Activated T-cell treated with anti-CD3 and anti-CD28 coated beads for 24 hours (primary cell): Measurements from ENCODE around the gene CNN2.

ENCODE experiments used
- DNase-seq: peaks from one replicate; pipeline ENCODE4 v3.0.0-alpha.2; 2020; ENCODE audit warnings: low read depth

CNN2 gene

DNA sequence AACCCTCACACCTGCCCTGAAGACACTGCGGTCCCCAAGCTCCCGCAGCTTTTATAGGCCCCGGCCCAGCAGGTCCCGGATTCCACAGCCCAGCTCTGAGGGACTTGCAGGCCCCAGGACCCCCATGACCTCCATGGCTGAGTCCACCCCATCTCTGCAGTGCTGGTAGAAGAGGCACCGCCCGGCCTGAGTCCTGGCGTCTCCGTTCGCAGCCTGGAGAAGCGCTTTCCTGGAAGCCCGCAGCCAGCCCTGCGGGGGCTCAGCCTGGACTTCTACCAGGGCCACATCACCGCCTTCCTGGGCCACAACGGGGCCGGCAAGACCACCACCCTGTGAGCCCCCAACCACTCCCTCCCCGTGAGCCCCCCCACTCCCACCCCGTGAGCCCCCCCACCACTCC, 22.7 kb downstream of the CNN2 start:
- no peak for DNase-seq

DNA sequence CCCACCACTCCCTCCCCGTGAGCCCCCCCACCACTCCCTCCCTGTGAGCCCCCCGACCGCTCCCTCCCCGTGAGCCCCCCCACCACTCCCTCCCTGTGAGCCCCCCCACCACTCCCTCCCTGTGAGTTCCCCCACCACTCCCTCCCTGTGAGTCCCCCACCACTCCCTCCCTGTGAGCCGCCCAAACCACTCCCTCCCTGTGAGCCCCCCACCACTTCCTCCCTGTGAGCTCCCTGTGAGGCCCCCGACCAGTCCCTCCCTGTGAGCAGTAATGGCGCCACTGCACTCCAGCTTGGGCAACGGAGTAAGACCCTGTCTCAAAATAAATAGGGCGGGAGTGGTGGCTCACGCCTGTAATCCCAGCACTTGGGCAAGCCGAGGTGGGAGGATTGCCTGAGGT, 23.4 kb downstream of the CNN2 start:
- DNase-seq, result no peak

DNA sequence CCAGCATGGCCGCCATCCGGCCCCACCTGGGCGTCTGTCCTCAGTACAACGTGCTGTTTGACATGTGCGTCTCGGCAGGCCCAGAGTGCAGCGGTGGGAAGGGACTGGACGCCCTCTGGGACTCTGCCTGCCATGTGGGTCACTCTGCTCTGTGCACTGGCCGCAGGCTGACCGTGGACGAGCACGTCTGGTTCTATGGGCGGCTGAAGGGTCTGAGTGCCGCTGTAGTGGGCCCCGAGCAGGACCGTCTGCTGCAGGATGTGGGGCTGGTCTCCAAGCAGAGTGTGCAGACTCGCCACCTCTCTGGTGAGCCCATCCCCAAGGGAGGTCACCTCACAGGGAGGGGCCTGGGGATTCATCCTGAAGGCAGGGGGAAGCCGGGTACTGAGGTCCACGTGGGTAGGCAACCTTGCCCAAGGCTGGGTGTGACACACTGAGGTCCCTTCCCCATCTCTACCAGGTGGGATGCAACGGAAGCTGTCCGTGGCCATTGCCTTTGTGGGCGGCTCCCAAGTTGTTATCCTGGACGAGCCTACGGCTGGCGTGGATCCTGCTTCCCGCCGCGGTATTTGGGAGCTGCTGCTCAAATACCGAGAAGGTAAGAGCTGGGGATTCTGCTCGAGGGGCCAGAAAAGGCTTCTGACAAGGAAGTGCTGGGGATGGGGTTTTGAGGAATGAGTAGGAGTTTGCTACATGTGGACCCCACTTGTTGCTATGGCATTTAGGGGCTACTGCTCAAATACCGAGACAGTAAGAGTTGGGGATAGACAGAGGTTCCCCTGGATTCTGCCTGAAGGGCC, 24.8 kb downstream of the CNN2 start:
- no peak for DNase-seq

DNA sequence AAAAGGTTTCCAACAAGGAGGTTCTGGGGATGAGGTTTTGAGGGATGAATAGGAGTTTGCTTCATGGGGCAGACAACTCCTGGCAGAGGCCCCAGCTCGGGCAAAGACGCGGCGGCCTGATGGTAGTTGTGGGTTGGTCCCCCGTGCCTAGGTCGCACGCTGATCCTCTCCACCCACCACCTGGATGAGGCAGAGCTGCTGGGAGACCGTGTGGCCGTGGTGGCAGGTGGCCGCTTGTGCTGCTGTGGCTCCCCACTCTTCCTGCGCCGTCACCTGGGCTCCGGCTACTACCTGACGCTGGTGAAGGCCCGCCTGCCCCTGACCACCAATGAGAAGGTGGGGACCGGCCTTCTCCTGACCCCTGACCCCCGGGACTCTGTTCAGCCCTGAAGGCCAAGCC, 25.4 kb downstream of the CNN2 start:
- no peak for DNase-seq

DNA sequence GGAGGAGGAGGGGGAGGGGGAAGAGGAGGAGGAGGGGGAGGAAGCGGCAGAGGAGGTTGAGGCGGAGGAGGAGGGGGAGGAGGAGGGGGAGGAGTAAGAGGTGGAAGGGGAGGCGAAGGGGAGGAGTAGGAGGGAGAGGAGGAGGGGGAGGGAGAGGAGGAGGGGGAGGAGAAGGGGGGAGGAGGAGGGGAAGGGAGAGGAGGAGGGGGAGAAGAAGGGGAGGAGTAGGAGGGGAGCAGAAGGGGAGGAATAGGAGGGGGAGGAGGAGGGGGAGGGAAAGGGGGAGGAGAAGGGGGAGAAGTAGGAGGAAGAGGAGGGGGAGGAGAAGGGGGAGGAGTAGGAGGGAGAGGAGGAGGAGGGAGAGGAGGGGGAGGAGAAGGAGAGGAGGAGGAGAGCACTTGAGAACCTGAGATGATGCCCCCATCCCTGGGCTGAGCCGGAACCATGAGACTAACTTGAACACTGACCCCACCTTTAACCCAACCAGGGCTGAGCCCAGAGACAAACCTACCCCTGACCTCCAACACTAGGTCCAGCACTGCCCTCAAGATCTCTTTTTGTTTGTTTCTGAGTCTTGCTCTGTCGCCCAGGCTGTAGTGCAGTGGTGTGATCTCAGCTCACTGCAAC, 26.1 kb downstream of the CNN2 start:
- DNase-seq, result no peak

DNA sequence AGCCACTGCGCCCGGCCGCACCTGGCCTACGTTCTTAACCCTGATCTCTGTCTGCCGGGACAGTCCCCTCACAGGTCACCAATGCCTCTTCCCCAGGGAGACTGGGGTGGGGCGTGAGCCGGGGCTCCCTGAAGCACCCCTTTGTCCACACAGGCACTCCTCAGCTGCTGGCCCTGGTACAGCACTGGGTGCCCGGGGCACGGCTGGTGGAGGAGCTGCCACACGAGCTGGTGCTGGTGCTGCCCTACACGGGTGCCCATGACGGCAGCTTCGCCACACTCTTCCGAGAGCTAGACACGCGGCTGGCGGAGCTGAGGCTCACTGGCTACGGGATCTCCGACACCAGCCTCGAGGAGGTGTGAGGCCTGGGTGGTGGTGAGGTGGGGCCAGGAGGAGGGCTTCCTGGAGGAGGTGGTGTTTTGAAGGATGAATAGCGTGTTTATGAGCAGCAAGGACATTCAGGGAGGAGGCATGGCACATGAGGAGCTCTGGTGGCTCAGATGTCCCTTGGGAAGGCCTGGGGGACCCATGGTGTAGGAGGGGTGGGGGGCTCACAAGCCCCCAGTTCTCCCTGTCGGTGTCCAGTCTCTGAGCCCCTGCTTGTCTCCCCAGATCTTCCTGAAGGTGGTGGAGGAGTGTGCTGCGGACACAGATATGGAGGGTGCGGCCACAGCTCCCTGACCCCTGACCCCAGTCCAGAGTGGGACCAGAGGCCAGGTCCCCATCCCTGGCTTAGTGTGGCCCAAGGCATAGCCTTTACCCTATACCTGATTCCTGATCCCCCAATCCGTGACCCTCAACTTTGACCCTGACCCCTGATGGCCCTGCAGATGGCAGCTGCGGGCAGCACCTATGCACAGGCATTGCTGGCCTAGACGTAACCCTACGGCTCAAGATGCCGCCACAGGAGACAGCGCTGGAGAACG, 27.0 kb downstream of the CNN2 start:
- DNase-seq, result no peak

DNA sequence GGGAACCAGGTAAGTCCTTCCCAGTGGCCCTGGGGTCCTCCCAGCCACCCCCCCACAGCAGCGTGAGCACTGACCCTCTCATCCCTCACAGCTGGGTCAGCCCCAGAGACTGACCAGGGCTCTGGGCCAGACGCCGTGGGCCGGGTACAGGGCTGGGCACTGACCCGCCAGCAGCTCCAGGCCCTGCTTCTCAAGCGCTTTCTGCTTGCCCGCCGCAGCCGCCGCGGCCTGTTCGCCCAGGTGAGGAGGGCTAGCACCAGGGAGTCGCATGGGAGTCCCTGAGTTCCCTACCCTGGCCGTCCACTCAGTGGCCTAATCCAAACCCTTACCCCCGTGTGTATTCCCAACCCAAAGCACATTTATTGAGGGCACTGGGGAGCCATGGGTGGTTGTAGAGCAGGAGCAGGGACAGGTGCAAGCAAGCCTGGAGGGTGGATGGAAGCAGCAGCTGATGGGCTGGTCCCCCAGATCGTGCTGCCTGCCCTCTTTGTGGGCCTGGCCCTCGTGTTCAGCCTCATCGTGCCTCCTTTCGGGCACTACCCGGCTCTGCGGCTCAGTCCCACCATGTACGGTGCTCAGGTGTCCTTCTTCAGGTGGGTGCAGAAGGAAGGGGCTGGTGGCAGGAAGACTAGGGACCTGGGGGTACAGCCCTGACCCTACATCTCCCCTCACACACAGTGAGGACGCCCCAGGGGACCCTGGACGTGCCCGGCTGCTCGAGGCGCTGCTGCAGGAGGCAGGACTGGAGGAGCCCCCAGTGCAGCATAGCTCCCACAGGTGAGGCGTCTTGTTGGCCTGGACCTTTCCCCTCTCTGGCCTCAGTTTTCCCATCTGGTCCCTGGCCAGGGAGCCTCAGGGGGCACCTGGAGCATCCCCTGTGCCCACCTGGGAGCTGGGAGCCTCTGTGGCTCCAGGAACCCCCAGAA, 28.0 kb downstream of the CNN2 start:
- DNase-seq, result no peak

DNA sequence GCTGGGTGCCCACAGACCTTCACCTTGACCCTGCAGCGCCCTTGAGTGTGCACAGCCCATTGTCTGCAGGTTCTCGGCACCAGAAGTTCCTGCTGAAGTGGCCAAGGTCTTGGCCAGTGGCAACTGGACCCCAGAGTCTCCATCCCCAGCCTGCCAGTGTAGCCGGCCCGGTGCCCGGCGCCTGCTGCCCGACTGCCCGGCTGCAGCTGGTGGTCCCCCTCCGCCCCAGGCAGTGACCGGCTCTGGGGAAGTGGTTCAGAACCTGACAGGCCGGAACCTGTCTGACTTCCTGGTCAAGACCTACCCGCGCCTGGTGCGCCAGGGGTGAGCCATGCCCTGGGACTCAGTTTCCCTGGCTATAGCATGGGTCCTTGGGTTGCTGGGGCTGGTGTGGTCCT, 28.6 kb downstream of the CNN2 start:
- DNase-seq, result no peak

DNA sequence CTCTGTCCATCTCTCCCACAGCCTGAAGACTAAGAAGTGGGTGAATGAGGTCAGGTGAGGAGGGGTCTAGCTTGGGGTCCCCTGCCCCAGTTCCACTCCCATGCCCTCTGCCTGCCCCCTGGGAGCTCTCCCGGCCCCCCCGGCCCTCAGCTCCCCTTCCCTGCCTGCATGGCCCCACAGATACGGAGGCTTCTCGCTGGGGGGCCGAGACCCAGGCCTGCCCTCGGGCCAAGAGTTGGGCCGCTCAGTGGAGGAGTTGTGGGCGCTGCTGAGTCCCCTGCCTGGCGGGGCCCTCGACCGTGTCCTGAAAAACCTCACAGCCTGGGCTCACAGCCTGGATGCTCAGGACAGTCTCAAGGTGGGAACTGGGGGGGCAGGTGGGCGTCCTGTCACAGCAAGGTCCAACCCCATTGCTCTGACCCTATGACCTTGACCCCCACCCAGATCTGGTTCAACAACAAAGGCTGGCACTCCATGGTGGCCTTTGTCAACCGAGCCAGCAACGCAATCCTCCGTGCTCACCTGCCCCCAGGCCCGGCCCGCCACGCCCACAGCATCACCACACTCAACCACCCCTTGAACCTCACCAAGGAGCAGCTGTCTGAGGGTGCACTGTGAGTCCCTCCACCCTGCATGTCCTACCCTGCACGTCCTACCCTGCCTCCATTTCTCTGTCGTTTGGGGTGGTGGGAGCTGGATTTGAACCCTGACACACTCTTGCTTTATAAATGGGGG, 29.6 kb downstream of the CNN2 start:
- no peak for DNase-seq

DNA sequence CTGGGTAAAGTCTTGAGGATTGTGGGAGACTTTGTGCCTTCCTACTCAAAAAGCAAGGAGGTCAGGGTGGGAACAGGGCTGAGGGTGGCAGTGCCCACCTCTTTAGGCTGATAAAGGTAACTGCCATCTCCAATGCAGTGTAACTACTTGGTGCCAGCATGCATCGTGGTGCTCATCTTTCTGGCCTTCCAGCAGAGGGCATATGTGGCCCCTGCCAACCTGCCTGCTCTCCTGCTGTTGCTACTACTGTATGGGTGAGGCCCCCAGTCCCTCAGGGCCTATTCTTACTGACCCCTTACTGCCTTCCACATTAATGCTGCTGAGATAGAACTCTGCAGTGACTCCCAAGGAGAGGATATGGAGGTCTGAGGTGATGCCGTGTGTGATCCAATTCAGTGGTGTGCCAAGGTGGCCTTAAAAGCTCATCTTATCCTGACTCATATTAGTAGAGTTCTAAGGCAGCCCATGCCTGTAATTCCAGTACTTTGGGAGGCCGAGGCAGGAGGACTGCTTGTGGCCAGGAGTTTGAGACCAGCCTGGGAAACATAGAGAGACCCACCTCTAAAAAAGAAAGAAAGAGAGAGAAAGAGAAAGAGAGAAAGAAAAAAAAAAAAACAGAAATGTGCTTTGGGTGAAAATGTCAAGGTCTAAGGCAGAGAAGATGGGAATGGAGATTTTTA, 30.9 kb downstream of the CNN2 start:
- no peak for DNase-seq

DNA sequence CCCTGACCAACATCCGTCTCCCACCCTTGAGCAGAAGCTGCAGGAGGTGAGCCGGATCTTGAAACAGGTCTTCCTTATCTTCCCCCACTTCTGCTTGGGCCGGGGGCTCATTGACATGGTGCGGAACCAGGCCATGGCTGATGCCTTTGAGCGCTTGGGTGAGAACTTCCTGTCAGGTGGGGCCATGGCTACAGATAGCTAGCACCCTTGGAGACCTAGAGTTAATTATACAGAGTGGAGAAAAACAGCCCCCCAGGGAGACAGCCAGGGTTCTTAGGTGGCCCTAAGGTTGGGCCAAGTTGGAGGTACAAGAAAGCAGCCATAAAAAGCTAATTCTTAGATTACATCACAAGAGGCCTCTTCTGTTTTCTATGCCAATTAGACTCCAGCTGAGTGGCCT, 31.7 kb downstream of the CNN2 start:
- no peak for DNase-seq

DNA sequence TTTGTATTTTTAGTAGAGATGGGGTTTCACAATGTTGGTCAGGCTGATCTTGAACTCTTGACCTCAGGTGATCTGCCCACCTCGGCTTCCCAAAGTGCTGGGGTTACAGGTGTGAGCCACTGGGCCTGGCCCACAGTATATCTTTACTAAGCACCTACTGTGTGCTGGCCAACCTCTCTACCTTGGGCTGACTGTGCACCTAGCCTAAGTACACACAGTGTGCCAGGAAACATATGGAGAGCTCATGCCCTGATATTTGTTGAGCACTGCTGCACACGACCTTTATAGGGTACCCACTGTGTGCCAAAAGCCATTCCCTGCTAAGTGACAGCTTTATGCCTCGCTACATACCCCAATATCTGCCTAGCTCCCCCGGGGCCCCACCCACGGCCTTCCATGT, 34.3 kb downstream of the CNN2 start:
- DNase-seq, result no peak

DNA sequence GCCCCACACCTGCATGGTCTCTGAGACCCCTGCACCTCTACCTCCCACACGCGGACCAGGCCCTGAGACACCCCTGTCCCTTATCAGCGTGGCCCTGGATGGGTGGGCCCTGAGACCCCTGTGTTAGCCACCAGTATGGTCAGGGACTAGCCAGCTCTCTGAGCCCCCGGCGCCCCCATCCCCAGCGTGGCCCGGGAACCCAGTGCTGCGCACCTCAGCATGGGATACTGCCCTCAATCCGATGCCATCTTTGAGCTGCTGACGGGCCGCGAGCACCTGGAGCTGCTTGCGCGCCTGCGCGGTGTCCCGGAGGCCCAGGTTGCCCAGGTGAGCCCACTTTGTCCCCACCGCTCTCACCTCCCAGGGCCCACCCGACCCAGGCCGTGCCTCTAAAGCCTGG, 35.6 kb downstream of the CNN2 start:
- DNase-seq, result no peak

DNA sequence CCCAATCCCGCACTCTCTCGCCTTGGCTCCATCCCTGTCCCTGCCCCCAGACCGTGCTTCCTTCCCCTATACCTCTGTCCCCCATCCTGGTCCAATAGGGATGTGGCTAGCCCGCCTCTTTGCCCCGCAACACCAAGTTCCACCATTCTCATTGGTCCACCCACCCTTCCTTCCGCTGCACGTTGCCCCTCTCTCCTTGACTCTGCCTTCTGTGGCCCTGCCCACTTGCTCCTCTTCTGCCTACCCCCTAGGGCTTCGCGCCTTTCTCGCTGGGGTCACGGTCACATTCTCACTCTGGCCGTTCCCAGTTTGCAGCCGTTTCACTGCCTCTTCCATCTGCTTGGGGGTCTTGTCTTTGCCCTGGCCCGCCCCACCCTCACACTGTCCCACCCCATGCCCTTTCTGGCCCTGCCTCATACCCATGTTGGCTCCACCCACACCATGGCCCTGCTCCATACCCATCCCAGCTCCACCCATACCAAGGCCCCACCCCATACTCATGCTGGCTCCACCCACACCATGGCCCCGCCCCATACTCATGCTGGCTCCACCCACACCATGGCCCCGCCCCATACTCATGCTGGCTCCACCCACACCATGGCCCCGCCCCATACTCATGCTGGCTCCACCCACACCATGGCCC, 36.1 kb downstream of the CNN2 start:
- no peak for DNase-seq

DNA sequence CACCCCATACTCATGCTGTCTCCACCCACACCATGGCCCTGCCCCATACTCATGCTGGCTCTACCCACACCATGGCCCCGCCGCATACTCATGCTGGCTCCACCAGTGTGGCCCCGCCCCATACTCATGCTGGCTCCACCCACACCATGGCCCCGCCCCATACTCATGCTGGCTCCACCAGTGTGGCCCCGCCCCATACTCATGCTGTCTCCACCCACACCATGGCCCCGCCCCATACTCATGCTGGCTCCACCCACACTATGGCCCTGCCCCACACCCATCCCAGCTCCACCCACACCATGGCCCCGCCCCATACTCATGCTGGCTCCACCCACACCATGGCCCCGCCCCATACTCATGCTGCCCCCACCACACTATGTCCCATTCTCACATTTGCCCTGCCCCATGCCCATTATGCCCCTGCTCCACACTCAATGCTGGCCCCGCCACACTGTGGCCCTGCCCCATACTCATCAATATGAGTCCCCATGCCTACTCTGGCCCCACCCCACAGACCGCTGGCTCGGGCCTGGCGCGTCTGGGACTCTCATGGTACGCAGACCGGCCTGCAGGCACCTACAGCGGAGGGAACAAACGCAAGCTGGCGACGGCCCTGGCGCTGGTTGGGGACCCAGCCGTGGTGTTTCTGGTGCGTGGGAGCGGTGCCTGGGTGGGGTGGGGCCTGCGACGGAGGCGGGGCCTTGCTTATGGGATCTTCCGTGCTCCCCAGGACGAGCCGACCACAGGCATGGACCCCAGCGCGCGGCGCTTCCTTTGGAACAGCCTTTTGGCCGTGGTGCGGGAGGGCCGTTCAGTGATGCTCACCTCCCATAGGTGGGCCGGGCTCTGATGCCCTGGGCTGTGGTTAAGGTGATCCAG, 36.9 kb downstream of the CNN2 start:
- DNase-seq, result no peak

DNA sequence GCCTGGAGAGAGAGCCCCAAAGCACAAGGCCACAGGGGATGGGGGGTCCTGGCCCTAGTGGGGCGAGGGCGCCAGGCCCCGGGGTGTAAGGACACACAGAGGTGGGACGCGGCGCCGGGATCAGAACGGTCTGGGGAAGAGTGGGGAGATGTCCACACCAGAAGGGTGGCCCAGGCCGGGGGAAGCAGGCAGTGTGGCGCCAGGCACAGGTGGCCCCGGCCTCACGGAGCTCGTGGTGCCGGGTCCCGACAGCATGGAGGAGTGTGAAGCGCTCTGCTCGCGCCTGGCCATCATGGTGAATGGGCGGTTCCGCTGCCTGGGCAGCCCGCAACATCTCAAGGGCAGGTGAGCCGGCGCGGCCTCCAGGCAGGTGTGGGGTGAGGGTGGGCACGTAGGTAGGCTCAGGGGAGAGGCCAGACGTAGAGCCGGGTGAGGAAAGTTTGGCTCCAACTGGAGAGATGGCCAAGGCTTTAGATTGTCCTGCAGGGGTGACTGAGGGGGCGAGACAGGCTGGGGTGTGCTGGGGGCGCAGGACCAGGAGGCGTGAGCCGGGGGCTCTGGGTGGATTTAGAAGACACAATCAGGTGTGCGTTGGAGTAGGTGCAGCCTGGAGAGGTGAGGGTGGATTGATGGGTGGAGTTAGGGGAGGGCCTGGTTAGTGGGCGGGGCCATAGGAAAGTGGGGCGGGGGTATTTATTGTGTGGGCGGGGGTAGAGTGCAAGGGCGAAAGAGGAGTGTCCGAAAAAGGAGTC, 37.7 kb downstream of the CNN2 start:
- DNase-seq, result no peak

DNA sequence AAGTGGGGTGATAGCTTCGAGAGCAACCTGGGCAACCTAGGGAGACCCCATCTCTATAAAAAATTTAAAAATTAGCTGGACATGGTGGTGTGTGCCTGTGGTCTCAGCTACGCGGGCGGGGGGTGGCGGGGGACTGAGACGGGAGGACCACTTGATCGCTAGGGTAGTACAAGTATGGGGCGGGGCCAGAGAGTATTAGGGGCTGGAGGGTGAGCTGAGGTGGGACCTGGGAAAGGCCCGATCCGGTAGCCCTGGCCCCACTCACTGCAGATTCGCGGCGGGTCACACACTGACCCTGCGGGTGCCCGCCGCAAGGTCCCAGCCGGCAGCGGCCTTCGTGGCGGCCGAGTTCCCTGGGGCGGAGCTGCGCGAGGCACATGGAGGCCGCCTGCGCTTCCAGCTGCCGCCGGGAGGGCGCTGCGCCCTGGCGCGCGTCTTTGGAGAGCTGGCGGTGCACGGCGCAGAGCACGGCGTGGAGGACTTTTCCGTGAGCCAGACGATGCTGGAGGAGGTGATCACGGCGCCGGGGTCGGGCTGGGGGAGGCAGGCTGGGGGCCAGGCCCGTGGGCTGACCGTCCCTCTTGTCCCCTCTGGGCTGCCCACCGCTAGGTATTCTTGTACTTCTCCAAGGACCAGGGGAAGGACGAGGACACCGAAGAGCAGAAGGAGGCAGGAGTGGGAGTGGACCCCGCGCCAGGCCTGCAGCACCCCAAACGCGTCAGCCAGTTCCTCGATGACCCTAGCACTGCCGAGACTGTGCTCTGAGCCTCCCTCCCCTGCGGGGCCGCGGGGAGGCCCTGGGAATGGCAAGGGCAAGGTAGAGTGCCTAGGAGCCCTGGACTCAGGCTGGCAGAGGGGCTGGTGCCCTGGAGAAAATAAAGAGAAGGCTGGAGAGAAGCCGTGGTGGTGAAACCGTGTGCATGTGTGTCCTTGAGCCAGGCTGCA, 38.5 kb downstream of the CNN2 start:
- DNase-seq, result peak; percentile 70
